Measurements from ENCODE around the gene KCNMB2.
"Not testable (repeated sequence)": the region's sequence is repeated elsewhere in the genome, so short reads cannot be mapped to it uniquely, and the experiment has no call there.

Gene KCNMB2

DNA sequence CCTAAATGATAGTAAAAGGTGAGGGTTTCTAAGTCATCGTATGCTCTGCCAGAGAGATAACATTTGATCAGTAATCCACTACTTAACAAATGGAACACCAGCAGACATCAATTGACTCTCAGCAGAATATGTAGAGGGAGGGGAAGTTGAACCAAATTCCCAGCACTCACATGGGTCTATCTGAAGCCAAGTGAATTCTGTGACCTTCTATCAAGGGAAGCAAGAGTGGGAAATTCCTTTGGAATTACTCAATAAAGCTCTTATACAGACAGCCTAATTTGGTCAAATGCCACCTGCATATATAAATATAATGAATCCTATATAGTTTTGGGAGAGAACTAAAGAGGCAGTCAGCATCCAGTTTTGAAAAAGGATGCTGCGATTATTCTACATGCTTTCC lies 15.8 kb upstream of the KCNMB2 start:
- DNase-seq: no peak

DNA sequence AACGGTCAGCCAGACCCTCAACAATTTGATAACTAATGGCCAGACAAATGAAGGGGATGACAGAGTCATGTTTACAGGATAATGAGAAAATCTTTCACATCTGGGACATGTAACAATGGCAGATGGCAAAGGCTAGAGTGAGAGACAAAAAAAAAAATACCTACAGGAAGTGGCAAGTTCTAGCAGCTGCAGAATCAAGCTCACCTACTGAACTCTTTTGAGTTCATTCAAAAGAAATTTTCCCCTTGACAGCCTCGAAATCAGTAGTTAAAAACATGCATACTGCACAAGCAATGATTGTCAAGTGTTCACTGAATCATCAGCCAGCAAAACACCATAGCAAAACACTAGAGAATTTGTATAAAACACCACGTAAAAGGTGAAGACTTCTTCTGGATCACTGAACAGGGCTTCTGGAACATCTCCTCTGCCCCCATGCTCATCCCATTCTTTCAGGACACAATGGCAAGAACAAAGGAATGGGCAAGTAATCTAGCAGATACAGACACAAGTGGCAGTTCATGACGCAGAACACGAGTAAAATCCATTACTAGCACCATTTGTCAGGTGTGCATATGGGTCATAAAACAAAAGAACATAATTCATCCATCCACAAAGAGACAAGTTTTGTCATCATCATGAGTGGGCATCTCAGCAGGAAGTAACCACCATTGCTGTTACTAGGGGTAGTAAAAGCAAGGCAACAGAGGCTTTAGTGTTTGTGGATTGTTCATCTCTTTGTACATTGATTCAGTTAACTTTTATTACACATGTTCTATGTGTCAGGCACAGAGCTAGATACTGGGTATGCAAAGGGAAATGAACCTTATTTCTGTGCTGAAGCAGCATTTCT lies 13.8 kb upstream of the KCNMB2 start:
- no peak for DNase-seq

DNA sequence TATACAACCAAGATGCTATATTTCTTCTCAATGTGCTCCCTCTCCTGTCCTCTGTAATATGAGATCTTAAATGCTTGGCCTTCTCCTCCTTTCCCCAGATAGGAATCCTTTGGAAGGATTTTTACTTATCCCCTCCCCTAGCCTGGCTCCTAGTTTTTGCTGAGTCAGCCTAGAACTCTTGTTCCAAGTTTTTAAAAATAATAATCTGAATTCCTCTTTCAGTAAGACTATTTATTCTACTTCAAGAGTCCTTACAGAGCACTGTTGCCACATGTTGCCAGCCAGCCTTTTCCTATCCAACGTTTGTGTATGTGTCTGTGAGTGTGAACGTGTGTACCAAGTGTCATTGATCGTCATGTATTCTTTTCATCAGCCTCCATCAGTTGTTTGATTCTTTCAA lies 11.0 kb upstream of the KCNMB2 start:
- no peak for DNase-seq

DNA sequence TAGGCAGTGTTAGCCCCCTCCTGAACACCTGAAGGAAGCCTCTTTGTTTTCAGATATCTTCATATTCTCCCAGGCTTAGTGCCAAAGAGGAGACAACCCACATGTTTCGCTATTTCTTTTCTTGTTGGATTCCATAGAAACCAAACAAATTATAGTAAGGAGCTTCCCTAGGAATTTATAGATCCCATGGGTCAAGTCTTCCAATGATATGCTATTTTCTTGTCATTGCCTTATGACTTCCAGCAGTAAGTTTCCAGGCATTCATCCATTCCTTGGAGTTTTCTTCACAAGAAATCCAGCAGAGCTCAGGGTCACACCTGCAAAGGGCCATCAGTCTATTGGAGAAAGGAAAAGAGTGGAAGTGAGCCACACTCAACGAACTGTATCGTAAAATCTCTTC lies 9.9 kb upstream of the KCNMB2 start:
- DNase-seq: no peak

DNA sequence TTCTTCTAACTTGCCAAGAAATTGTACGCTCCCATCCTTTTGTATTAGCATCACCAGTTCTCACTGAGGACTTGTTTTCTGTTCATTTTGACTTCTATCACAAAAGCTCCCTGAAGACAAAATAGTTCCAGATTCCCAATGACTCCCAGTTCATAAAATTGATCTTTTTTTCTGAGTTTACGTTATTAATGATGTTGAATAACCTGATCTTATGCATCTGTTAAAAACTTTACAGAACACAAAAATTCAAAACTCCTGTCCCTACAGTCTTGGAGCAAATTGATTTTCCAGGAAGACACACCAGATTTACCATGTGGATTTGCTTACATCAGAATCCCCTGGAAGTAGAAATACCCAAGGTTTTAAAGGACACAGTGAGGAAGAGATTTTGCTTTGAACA lies 8.3 kb upstream of the KCNMB2 start:
- DNase-seq: no peak

DNA sequence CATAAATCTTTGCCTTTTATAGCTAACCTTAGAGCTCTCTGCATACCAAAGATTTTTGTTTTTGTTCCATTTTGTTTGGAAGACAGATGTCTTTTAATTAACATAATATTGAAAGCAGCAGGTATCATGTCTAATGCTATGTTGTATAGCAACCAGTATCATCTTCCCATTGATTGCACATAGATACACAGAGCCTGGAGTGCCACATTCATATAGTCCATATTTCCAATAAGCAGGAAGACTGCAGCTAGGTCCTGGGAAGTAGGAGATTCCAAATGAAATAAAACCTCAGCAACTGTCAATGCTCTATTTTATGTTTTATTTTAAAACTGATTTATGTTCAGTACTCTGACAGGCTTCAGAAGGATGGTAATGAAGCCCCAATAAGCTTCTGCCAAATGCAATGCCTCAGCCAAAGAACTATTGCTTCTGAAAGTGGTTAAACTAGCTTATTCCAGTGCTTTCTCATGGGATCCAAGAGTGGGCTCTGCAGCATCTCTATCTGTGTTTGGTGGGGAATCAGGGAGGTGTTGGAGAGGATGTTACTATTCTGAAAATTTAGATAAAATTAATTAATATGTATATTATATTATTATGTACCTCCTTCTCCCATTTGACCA lies 6.5 kb upstream of the KCNMB2 start:
- DNase-seq: no peak

DNA sequence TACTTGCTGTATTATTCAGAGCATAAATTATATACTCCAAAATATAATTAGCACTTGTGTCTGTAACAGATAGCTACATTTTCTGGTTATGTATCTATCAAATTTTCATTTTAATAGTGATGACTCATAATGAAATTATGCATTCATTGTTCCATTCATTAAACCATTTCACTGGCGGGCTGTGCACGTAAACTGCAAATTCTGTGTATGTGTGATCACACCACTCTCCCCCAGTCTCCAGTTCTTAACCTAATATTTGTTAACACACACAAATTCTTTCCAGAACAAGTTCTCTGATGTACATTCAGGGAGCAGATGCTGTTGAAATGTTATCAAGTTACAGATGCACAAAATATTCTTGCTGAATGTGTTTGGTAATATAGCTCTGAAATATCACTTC lies 3.8 kb upstream of the KCNMB2 start:
- no peak for DNase-seq

DNA sequence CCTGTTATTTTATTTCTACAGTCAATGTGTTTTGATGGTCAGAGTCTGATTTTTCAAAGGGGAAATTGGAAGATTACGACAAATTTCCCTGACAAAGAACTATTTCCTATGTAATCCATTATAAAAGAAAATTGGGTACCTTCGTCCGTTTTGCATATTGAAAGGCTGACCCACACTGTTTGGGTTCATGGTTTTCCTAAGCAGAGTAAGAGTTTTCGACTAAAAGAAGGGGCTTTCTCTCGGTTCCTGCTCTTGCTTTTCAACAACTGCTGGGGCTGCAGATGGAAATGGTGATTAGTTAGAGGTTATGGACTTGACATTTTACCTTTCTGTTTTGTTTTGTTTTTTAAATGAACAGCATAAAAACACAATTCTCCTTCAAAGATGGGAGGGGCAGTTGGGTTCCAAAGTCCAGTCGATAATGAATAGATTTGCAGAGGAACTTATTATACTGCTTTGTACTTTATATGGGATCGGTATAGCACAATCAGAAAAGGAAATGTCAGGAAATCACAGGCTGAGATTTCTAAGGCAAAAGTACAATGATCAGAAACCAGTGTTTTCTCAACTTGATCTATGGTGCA lies 978 bp downstream of the KCNMB2 start:
- no peak for DNase-seq

DNA sequence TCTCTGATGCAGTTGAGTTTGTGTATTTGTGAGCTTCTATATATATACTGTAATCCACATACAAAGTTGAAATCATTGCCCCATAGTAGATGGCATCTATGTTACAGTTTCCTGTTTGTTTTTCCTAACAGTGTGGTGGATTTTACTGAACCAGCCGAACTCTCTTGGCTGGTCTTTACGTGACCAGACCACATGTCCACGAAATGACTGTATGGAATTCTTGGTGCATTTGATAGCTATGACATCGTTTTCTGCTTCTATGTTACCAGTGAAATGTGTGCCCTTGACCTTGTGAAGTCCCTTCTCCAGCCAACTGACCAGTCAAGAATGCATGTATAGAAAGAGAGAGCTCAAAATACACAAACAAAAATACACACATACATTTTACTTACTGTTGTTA lies 1.8 kb downstream of the KCNMB2 start:
- DNase-seq: peak; percentile 1

DNA sequence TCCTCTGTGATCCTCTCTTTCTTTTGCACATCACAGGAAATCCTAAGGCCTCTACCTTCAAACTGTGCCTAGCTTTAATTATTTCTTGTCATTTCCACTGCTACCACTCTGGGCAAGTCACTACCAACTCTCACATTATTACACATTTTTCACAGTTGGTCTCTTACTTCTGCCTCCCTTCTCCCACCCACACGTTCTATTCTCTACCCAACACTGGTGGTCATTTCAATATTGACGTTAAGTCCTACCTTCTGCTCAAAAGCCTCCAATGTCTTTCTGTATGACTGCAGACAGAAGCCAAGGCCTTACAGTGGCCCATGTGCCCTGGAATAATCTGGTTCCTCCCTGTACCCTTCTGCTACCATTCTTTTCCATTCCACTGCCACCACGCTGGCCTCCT lies 3.9 kb downstream of the KCNMB2 start:
- no peak for DNase-seq

DNA sequence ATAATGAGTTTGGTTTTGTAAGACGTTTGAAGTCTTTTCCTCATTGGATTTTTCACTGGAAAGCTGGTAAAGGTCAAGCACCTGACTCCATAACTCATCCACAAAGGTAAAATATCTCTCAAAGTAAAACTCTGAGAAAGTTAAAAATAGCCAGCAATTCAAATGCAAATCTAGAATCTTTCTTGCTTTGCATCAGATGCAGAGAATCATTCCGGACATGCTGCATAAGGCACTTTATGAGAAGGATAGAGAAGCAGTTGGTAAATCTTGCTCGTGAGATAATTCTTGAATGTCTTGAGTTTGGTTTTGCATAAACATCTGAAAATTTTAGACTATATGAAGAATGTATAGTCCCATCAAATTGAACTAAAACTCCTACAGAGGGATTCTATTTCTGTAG lies 9.1 kb downstream of the KCNMB2 start:
- DNase-seq: no peak

DNA sequence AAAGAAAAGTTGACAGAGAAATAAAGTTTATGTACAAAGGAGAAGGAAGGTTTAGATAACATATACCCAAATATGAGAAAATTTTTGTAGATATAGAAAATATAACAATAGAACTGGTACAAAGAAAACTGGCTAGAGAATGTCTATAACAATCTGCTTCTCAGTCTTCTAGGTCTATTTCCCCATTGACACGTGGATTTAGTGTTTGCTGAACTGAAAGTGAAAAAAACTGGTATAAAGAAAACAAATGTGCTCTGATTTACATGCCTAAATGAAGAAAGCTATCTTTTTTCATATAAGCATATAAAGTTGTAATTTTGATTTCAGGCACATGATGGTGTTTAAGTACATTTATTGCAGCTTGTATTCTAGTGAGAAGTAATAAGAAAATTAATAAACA lies 9.8 kb downstream of the KCNMB2 start:
- no peak for DNase-seq

DNA sequence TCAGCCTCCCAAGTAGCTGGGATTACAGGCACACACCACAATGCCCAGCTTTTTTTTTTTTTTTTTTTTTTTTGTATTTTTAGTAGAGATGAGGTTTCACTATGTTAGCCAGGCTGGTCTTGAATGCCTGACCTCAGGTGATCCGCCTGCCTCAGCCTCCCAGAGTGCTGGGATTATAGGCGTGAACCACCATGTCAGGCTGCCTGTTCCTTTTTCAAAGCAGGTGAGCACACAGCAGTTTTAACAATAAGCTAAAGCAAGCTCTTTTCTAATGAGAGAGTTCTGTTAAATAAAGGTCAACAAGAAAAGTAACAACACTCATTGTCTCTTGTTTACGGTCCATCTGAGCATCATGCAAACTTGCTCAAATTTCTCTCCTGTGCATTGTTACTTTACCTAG lies 13.2 kb downstream of the KCNMB2 start:
- not testable (repeated sequence) for DNase-seq

DNA sequence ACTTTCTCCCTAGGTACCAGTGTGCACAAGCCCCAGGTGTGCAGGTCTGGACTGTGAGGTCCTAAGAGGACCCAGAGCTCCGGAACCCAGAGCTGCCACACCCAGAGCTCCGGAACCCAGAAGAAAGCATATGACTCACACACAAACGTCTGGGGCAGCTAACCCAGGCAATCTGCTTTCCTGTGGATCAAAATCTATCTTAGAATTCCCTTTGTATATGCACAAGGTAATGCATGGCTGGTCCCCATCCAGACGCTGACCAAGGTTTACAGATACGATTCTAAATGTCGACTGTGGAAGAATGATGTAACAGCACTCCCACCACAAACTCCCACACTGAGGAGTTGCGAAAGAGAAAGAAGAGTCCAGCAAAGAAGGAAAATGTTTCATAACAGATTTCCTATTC lies 15.7 kb downstream of the KCNMB2 start:
- DNase-seq: no peak

DNA sequence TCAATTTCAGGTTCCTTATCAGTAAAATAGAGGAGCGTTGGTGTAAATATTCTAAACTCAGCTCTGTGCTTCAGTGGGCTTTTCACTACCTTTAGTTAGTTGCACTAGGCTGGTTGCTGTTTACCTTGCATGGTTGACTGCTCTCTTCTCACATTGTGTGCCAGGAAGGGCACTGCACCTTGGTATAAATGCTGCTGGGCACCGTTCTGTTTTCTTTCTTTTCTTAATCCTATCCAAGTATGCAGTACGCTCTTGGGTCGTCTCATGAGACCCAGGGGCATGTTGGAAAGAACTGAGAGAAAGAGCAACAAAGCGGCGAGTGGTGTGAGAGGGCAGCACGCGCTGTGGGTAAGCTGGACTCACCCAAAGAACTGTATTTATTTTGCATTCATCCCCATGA lies 22.4 kb downstream of the KCNMB2 start:
- DNase-seq: no peak

DNA sequence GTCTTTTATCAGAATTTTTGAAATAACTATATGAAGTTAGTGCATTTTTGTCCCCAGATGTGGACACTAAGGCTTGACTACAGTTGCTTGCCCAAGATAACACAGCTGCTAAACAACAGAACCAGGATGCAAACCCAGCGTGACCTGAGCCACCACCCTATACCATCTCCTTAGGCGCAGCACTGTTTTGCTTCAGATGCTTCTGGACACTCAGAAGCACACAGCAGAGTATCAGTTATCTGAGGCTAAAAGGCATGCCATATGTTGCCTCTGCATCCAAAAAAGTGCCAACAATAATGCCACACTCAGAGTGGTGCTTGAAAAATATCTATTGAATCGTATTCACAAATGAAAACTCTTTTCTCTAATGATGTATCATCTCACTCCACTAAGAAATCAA lies 24.5 kb downstream of the KCNMB2 start:
- DNase-seq: no peak

DNA sequence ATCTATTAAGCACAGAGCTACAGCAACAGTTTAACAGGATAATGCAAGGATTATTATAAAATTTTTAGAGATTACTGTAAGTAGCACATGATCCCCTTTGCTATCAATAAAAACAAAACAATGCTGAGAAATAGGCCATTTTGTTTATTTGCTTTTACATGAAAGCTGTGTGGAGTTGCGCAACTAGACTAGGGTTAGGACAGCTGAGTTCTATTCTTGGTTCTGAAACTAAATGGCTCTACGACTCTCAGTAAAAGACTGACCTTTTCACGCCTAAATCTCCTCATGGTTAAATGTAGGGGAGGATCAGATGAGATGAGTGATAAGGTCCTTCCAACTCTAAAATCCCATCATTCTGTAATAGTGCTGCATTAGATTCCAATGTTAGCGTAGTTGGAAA lies 25.0 kb downstream of the KCNMB2 start:
- DNase-seq: no peak

DNA sequence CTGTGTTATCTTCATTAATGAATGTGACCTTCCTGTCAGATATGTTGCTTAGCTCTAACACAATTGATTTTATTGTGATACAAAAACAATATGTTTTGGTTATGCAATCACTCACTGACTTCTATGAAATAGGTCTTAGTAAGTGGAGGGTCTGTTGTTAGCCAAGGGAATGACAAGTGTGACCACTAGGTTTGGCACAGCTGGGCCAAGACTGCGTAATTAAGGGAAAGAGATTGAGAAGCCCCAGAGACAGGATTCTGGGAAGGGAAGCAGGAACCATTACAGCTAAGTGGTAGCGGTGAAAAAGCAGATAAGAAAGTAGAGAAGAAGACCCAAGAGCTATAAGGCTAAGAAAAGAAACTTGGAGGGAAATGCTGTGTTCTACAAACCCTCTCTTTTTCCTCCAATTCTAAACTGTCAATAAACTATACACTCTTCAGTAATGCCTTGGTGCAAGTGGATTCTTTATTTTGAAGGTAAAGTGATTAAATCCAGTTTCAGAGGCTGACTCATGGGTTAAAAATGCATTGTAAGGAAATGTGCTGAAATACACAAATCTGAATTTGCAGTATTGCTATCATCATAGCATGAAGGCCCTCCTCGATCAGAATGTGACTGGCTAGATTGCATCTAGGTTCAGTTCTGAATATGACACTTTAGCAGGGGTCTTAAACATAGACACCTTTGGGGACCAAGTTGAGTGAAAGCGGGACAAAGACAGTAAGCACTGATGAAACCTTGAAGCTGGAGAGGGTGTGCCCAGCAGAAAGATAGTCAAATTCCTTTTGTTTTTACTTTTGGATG lies 26.1 kb downstream of the KCNMB2 start:
- DNase-seq: peak; percentile 7

DNA sequence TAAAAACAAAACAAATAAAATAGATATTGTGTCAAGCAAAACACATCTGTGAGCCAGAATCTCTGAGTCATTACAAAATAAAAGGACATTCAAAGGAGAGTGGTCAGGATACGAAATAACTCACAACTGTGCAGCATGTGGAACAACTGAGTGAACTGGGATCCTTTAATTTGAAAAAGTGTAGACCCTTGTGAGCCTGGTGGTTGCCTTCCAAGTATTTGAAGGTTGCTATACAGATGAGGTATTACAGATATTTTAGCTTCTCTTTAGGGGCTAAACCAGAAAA lies 26.7 kb downstream of the KCNMB2 start:
- peak; percentile 4 for DNase-seq

DNA sequence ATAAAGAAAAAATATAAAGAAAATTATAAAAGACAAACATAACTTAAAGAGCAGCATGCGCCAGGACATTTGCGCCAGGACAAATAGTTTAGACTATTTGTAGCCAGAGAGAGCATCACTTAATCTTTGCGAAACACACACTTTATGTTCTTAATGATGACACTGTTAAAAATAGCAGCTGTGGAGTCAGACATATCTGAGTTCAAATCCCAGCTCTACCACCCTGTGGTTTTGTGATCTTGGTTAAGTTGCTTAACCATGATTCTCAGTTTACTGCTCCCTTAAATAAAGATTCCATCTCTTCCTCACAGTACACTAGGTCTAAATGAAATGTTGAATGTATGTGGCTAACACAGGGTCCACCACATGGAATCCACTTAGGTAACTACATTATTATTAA lies 31.4 kb downstream of the KCNMB2 start:
- DNase-seq: no peak

DNA sequence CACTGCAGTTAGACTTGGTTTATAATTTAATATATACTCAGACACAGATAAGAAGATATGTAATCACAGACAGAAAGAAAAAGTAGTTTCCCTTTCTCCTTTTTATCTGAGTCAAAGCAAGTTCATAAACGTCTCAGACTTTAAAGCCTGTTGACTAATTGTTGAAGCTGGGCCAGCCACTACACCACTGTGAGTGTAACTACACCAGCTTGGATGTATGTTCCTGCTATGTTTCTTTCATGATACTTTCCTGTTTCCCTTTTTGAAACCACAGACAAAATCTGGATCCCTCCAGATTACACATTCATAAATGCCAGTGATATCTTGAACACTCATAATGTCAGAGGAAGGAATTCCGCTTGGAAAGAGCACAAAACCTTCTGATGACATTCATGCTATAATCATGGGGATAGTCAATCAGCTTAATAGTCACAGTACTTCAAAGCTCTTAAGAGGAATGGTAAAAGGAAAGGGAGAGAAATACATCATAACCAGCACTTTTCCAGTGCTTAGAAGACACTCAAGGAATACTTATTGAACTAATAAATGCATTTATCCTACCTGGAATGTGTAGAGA lies 32.0 kb downstream of the KCNMB2 start:
- no peak for DNase-seq

DNA sequence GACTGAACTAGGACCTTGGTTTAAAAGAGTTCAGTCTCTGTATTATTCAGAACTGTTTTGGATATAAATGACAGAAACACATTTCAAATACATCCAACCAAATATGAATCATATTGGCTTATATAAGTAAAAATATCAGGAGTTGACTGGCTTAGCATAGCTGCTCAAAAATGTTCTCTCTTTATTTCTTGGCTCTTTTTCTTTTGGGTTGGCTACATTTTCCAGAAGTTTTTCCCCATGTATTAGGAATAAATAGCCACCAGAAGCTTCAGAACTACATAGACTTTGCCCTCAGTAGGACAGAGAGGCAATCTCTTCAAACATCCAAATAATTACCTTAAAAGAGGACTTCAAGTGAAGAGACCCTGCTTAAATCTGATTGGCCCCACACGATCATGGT lies 32.7 kb downstream of the KCNMB2 start:
- DNase-seq: no peak

DNA sequence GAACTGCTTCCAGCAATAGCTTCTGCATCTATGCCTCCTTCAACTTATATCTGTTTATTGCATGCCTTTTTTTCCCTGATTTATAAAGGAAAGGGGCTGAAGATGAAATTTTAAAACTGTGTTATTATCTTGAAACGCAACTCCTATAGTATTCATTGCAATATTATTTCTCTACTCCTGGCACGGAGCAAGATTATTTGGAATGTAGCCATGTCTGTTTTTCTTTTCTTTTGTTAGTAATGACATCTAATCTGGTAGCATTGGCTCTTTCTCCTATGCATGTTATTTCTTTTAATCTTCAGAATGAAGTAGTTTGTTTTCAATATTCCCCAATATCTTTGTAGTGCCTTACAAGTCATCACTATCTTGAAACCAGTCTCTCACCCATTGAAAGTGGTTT lies 33.6 kb downstream of the KCNMB2 start:
- DNase-seq: no peak
